Measurements from ENCODE around the gene STARD3. TPM values are rescaled to one million over a fixed set of nuclear protein-coding genes. Genes with fewer than 3 reads are reported as not detected.

The STARD3 gene
- total RNA-seq, 2 donors from 2014 or later, result 52.5 to 202 TPM

DNA sequence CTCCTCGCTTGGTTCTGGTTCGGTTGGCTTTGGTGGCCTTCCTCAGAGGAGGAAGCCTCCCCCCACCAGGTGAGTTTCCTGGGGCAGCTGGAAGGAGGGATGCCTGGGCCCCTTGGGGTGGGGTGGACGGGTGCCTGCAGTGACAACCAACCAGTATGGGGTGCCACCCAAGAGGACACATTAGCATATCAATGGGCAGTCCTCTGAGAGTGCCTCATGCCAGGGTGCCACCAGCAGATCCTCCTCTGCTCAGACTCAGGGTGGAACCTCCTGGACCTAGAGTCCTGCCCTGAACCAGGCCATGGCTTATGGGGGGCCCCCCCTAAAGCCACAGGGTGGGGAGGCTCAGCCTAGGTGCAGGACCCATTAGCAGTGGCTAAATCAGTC, 7.5 kb upstream of the STARD3 start:
- no peak for DNase-seq (ENCODE audit: low spot score)
- no peaks in the 10 kb centered on the region for H3K9me3 ChIP-seq
- 50% methylated on average over 3 of the region's 3 CpGs for WGBS
- H3K36me3 ChIP-seq, result no peaks in the 10 kb centered on the region
- intact Hi-C loops (cut with DNase I), result no loop called here
- TF ChIP-seq POLR2AphosphoS5 (IDR thresholded peaks at IDR 0.05) (no peak), POLR2A (IDR thresholded peaks at IDR 0.05) (no peak)
- TF ChIP-seq, protein P1, sequence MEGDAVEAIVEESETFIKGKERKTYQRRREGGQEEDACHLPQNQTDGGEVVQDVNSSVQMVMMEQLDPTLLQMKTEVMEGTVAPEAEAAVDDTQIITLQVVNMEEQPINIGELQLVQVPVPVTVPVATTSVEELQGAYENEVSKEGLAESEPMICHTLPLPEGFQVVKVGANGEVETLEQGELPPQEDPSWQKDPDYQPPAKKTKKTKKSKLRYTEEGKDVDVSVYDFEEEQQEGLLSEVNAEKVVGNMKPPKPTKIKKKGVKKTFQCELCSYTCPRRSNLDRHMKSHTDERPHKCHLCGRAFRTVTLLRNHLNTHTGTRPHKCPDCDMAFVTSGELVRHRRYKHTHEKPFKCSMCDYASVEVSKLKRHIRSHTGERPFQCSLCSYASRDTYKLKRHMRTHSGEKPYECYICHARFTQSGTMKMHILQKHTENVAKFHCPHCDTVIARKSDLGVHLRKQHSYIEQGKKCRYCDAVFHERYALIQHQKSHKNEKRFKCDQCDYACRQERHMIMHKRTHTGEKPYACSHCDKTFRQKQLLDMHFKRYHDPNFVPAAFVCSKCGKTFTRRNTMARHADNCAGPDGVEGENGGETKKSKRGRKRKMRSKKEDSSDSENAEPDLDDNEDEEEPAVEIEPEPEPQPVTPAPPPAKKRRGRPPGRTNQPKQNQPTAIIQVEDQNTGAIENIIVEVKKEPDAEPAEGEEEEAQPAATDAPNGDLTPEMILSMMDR (IDR thresholded peaks at IDR 0.05), result no peak
- H3K27me3 ChIP-seq (replicated peaks; ENCODE audit: insufficient read depth), result no peaks in the 10 kb centered on the region
- no peak overlapping the region for H3K4me3 ChIP-seq
- peaks cover 28% of the 10 kb centered on the region for H3K4me1 ChIP-seq (replicated peaks)
- peak overlapping the region; percentile 68 to 88 for H3K27ac ChIP-seq

DNA sequence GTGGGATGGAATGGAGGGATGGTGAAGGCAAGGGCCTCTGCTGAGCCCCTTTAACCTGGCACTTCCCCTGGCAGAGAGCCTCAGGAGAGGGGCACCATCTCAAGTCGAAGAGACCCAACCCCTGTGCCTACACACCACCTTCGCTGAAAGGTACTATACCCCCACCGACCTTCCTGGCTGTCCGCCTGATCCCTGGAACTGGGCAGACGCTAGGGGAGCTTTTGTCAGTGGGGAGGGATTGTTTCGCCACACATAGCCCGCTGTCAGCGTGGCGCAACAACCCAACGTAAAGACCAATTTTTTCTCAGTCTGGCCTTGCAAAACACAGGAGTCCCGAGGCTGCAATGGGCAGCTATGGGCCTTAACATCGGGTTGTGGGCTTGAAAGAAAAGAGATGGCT, 7.0 kb upstream of the STARD3 start:
- peaks cover 28% of the 10 kb centered on the region for H3K4me1 ChIP-seq (replicated peaks)
- 69% methylated on average over 12 of the region's 12 CpGs for WGBS
- intact Hi-C loops (cut with DNase I), result no loop called here
- H3K9me3 ChIP-seq, result no peaks in the 10 kb centered on the region
- no peak overlapping the region for H3K4me3 ChIP-seq
- DNase-seq (ENCODE audit: low spot score), result no peak
- H3K36me3 ChIP-seq, result no peaks in the 10 kb centered on the region
- H3K27me3 ChIP-seq (replicated peaks; ENCODE audit: insufficient read depth), result no peaks in the 10 kb centered on the region
- peak overlapping the region; percentile 68 to 88 for H3K27ac ChIP-seq
- TF ChIP-seq POLR2A (IDR thresholded peaks at IDR 0.05) (no peak), POLR2AphosphoS5 (IDR thresholded peaks at IDR 0.05) (no peak)
- TF ChIP-seq, protein P1 (IDR thresholded peaks at IDR 0.05), result no peak

DNA sequence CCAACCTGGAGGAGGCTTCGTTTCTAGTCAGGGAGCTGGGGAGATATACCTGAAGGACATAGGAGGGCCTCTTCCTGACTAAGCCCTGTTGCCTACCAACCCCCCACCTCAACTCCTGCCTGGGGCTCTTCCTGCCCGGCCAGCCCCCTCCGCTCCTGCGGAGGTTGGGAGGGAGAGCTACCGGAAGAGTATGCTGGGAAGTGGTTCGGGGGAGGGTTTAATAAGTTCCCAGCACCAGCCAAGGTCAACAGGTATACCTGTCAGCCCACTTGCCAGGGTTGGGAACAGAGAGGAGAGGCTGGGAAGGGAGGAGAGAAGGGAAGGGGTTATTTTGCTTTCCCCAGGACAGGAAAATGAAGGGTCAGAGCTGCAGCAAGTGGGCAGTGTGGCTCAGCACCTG, 5.5 kb upstream of the STARD3 start:
- H3K9me3 ChIP-seq, result no peaks in the 10 kb centered on the region
- peak overlapping the region; percentile 68 to 72 for H3K27ac ChIP-seq
- WGBS, result 16% methylated on average over 6 of the region's 6 CpGs
- peaks cover 22% of the 10 kb centered on the region for H3K4me1 ChIP-seq (replicated peaks)
- DNase-seq (ENCODE audit: low spot score), result peak; percentile 83
- TF ChIP-seq POLR2A (IDR thresholded peaks at IDR 0.05), result peak; percentile 45
- TF ChIP-seq POLR2AphosphoS5 (IDR thresholded peaks at IDR 0.05), result peak; percentile 89
- TF ChIP-seq, protein P1 (IDR thresholded peaks at IDR 0.05), result no peak
- H3K27me3 ChIP-seq (replicated peaks; ENCODE audit: insufficient read depth), result no peaks in the 10 kb centered on the region
- H3K36me3 ChIP-seq, result no peaks in the 10 kb centered on the region
- no peak overlapping the region for H3K4me3 ChIP-seq
- intact Hi-C loops (cut with DNase I), result no loop called here

DNA sequence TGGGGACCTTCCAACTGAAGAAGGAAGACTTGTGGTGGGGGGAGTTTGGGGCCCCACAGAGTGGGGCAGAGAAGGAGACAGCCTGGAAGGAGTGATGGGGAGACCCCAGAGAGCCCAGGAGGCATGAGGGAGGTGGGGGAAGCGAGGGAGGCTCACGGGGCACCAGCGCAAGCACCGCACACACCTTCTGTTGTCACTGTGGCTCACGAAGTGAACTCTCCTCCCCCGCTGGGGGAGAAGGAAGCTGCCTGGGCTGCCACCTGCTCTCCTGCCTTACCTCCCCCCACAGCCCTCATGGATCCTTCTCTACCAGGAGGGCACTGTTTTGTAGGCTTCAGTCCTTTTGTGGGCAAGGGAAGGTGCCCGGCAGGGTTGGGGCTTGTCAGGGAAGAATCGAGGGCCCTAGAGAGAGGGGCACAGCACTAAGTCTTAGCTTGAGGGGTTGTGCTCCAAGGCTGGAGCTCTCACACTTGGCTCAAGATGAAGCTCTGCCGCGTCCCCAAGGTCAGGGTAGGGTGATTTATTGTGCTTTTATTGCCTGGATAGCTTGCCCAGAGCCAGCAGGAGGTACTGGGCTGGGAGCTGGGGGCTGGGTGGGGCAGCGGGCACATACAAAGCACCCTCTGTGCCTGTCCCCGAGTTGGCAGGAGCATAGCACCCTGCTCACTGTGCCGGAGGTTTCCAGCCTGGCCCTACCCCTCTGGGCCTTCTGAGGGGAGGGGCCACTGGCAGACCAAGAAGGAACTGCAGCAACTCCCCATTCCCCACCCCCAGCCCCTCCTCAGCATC, 4.6 kb upstream of the STARD3 start:
- Histone ChIP-seq H3K27me3 (replicated peaks; ENCODE audit: insufficient read depth) (no peaks in the 10 kb centered on the region), H3K36me3 (no peaks in the 10 kb centered on the region), H3K4me3 (no peak overlapping the region), H3K27ac (peak overlapping the region; percentile 68 to 72), H3K9me3 (no peaks in the 10 kb centered on the region), H3K4me1 (replicated peaks) (peaks cover 22% of the 10 kb centered on the region)
- TF ChIP-seq POLR2A (IDR thresholded peaks at IDR 0.05) (peak; percentile 38), POLR2AphosphoS5 (IDR thresholded peaks at IDR 0.05) (peak; percentile 64)
- TF ChIP-seq, protein P1 (IDR thresholded peaks at IDR 0.05), result peak in 1 of 4 experiments; percentile 20
- intact Hi-C loops (cut with DNase I), result no loop called here
- DNase-seq (ENCODE audit: low spot score), result peak; percentile 88
- WGBS, result 23% methylated on average over 13 of the region's 13 CpGs
